ENCODE data around the gene INPP4A. TPM values are rescaled to one million over a fixed set of nuclear protein-coding genes. Genes with fewer than 3 reads are reported as not detected.

INPP4A gene
- total RNA-seq, 1 donor from 2014 or later: 40.7 TPM

- no peaks in the 10 kb centered on the region for H3K27me3 Mint-ChIP-seq (ENCODE audit: low read depth)
- no peak overlapping the region for H3K27ac Mint-ChIP-seq
- H3K4me1 Mint-ChIP-seq: peaks cover 38% of the 10 kb centered on the region
- no peak overlapping the region for H3K4me3 Mint-ChIP-seq
- DNase-seq (ENCODE audit: low spot score in 2 of 2, unreplicated experiment in 2 of 2): no peak
- no peaks in the 10 kb centered on the region for H3K36me3 Mint-ChIP-seq
- no peaks in the 10 kb centered on the region for H3K9me3 Mint-ChIP-seq
- no peak for TF ChIP-seq CTCF (IDR thresholded peaks at IDR 0.05; ENCODE audit: unreplicated experiment)
These were observed 24.1 kb downstream of the INPP4A start for GRCh38 chr2:98468621-98469236.

- no peaks in the 10 kb centered on the region for H3K36me3 Mint-ChIP-seq
These were observed 25.3 kb downstream of the INPP4A start for GRCh38 chr2:98469862-98470544.

GRCh38 chr2:98470851-98471255, 26.2 kb downstream of the INPP4A start:
- no peak overlapping the region for H3K4me3 Mint-ChIP-seq
- TF ChIP-seq CTCF (IDR thresholded peaks at IDR 0.05; ENCODE audit: unreplicated experiment): no peak
- no peaks in the 10 kb centered on the region for H3K9me3 Mint-ChIP-seq
- peak overlapping the region; percentile 73 for H3K27ac Mint-ChIP-seq
- H3K27me3 Mint-ChIP-seq (ENCODE audit: low read depth): no peaks in the 10 kb centered on the region
- peaks cover 40% of the 10 kb centered on the region for H3K4me1 Mint-ChIP-seq
- no peaks in the 10 kb centered on the region for H3K36me3 Mint-ChIP-seq
- no peak for DNase-seq (ENCODE audit: low spot score in 2 of 2, unreplicated experiment in 2 of 2)

More at GRCh38 chr2:98469862-98470544, 25.3 kb downstream of the INPP4A start:
- no peak for TF ChIP-seq CTCF (IDR thresholded peaks at IDR 0.05; ENCODE audit: unreplicated experiment)
- Mint-ChIP-seq H3K27me3 (ENCODE audit: low read depth) (no peaks in the 10 kb centered on the region), H3K4me1 (peaks cover 40% of the 10 kb centered on the region), H3K27ac (peak overlapping the region; percentile 30), H3K9me3 (no peaks in the 10 kb centered on the region), H3K4me3 (no peak overlapping the region)
- no peak for DNase-seq (ENCODE audit: low spot score in 2 of 2, unreplicated experiment in 2 of 2)

GRCh38 chr2:98471402-98472131, 26.9 kb downstream of the INPP4A start:
- H3K27ac Mint-ChIP-seq: peak overlapping the region; percentile 66
- H3K4me1 Mint-ChIP-seq: peaks cover 40% of the 10 kb centered on the region
- no peak for DNase-seq (ENCODE audit: low spot score in 2 of 2, unreplicated experiment in 2 of 2)
- H3K4me3 Mint-ChIP-seq: no peak overlapping the region
- H3K36me3 Mint-ChIP-seq: no peaks in the 10 kb centered on the region
- no peaks in the 10 kb centered on the region for H3K27me3 Mint-ChIP-seq (ENCODE audit: low read depth)
- H3K9me3 Mint-ChIP-seq: no peaks in the 10 kb centered on the region
- TF ChIP-seq CTCF (IDR thresholded peaks at IDR 0.05; ENCODE audit: unreplicated experiment): no peak

- H3K4me3 Mint-ChIP-seq: no peak overlapping the region
- TF ChIP-seq CTCF (IDR thresholded peaks at IDR 0.05; ENCODE audit: unreplicated experiment): no peak
- DNase-seq (ENCODE audit: low spot score in 2 of 2, unreplicated experiment in 2 of 2): no peak
- H3K36me3 Mint-ChIP-seq: no peaks in the 10 kb centered on the region
- no peaks in the 10 kb centered on the region for H3K9me3 Mint-ChIP-seq
- H3K27me3 Mint-ChIP-seq (ENCODE audit: low read depth): no peaks in the 10 kb centered on the region
- H3K27ac Mint-ChIP-seq: peak overlapping the region; percentile 66
- H3K4me1 Mint-ChIP-seq: peaks cover 40% of the 10 kb centered on the region
These were observed 27.5 kb downstream of the INPP4A start for GRCh38 chr2:98472132-98472650.
